ENCODE data around the gene YARS2. TPM values are rescaled to one million over a fixed set of nuclear protein-coding genes. Genes with fewer than 3 reads are reported as not detected.

YARS2 gene
- total RNA-seq, 1 experiment from 2014 or later = 28.0 TPM

DNA sequence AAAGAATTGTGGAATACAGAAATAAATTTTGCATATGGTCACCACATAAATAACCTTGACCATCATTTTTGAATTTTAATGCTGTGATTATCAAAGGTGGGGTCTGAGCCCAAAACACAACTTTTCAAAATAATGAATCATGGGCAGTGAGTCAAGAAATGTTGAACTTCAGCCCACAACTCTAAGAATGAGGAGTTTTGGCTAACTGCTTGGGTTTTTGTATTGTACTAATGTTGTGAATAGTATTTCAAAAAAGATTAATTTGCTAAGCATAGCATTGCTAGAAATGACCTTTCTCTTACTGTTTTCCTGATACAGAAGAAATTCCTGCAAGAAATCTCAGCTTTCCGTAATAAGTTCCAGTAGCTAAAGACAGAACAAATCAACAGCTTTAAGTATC lies 24.4 kb upstream of the YARS2 start:
- intact Hi-C loops (cut with micrococcal nuclease; ENCODE audit: unreplicated experiment) = no loop called here

DNA sequence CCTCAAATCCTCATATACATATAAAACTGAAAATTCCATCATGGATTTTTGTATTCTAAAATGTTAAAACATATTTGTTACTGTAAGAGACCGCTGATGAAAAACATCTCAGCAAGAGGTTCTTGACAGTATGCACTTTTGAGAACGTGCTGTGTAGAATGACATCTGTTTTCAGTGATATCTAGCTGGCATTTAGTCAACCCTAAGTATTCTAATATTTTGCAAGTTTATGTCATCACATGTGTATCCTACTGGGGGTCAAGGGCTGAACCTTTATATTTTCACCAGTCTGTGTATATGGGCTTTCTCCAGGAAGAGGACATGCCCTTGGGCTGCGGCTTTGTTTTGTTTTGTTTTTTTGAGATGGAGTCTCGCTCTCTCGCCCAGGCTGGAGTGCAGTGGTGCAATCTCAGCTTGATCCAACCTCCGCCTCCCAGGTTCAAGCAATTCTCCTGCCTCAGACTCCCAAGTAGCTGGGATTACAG lies 22.0 kb upstream of the YARS2 start:
- Histone ChIP-seq H3K4me1 (ENCODE audit: control insufficient read depth, insufficient read depth, low read length) (no peaks in the 10 kb centered on the region), H3K4me3 (ENCODE audit: low read depth in 2 of 2, low read length in 2 of 2) (no peak overlapping the region), H3K9me3 (ENCODE audit: control insufficient read depth, insufficient read depth, low read depth, low read length) (no peaks in the 10 kb centered on the region), H3K36me3 (ENCODE audit: control insufficient read depth, insufficient read depth, low read length) (no peaks in the 10 kb centered on the region), H3K27me3 (ENCODE audit: control insufficient read depth, insufficient read depth, low read length) (peaks cover 4% of the 10 kb centered on the region; the same call in 1 of the 2 replicates), H3K27ac (ENCODE audit: low read length) (no peak overlapping the region)
- POLR2A ChIA-PET = no interaction called here
- intact Hi-C loops (cut with micrococcal nuclease; ENCODE audit: unreplicated experiment) = no loop called here
- no peak for DNase-seq (ENCODE audit: low read depth, low spot score)
- CTCF ChIA-PET = no interaction called here
- ATAC-seq = no peak
- in situ Hi-C loops (cut with HindIII; ENCODE audit: low pct_unique_long_range_greater_than_20kb, low sequenced_read_pairs) = no loop called here
- BruUV-seq (replicated peaks) = no TSS peak
- TF ChIP-seq REST (IDR thresholded peaks at IDR 0.05; ENCODE audit: insufficient read depth in 1 of 2, low read depth in 2 of 2, low read length in 1 of 2) (no peak), CTCF (IDR thresholded peaks at IDR 0.05) (no peak), SIN3A (IDR thresholded peaks at IDR 0.05; ENCODE audit: borderline replicate concordance, insufficient read depth, low read depth, low read length) (no peak), TCF7L2 (IDR thresholded peaks at IDR 0.05; ENCODE audit: low read depth, low read length) (no peak), POLR2AphosphoS5 (IDR thresholded peaks at IDR 0.05; ENCODE audit: low read depth, low read length) (no peak)

More for the DNA sequence above, 24.4 kb upstream of the YARS2 start:
- BruUV-seq (replicated peaks) = no TSS peak
- TF ChIP-seq CTCF (IDR thresholded peaks at IDR 0.05) (no peak), REST (IDR thresholded peaks at IDR 0.05; ENCODE audit: insufficient read depth in 1 of 2, low read depth in 2 of 2, low read length in 1 of 2) (no peak), POLR2AphosphoS5 (IDR thresholded peaks at IDR 0.05; ENCODE audit: low read depth, low read length) (no peak), TCF7L2 (IDR thresholded peaks at IDR 0.05; ENCODE audit: low read depth, low read length) (no peak), SIN3A (IDR thresholded peaks at IDR 0.05; ENCODE audit: borderline replicate concordance, insufficient read depth, low read depth, low read length) (no peak)
- H3K9me3 ChIP-seq (ENCODE audit: control insufficient read depth, insufficient read depth, low read depth, low read length) = no peaks in the 10 kb centered on the region
- H3K4me3 ChIP-seq (ENCODE audit: low read depth in 2 of 2, low read length in 2 of 2) = no peak overlapping the region
- CTCF ChIA-PET = no interaction called here
- H3K27me3 ChIP-seq (ENCODE audit: control insufficient read depth, insufficient read depth, low read length) = peaks cover 4% of the 10 kb centered on the region; the same call in 1 of the 2 replicates
- H3K36me3 ChIP-seq (ENCODE audit: control insufficient read depth, insufficient read depth, low read length) = no peaks in the 10 kb centered on the region
- DNase-seq (ENCODE audit: low read depth, low spot score) = no peak
- H3K4me1 ChIP-seq (ENCODE audit: control insufficient read depth, insufficient read depth, low read length) = no peaks in the 10 kb centered on the region
- in situ Hi-C loops (cut with HindIII; ENCODE audit: low pct_unique_long_range_greater_than_20kb, low sequenced_read_pairs) = no loop called here
- POLR2A ChIA-PET = interaction anchor here (0.5 kb wide), 1 partner anchor 102 kb away, joined by 5 read pairs; no protein-coding TSS in a partner anchor
- no peak overlapping the region for H3K27ac ChIP-seq (ENCODE audit: low read length)
- no peak for ATAC-seq
